ENCODE data around the gene MTA2.

Gene MTA2

GRCh38 chr11:62604460-62605120, 2.9 kb upstream of the MTA2 start:
- TF ChIP-seq CTCF (IDR thresholded peaks at IDR 0.05) = no peak
- no peak for TF ChIP-seq ZFX (IDR thresholded peaks at IDR 0.05; ENCODE audit: borderline replicate concordance)
- no peak overlapping the region for H3K27ac ChIP-seq

GRCh38 chr11:62603776-62604299, 2.2 kb upstream of the MTA2 start:
- H3K27ac ChIP-seq = no peak overlapping the region

GRCh38 chr11:62603072-62603408, 1.4 kb upstream of the MTA2 start:
- peak overlapping the region; percentile 96; the same call in 1 of the 2 replicates for H3K27ac ChIP-seq

More at GRCh38 chr11:62603776-62604299, 2.2 kb upstream of the MTA2 start:
- TF ChIP-seq ZFX (IDR thresholded peaks at IDR 0.05; ENCODE audit: borderline replicate concordance) (no peak), CTCF (IDR thresholded peaks at IDR 0.05) (no peak)

GRCh38 chr11:62602141-62603071, 741 bp upstream of the MTA2 start:
- no peak for TF ChIP-seq CTCF (IDR thresholded peaks at IDR 0.05)
- peak overlapping the region; percentile 96 for H3K27ac ChIP-seq

More at GRCh38 chr11:62603072-62603408, 1.4 kb upstream of the MTA2 start:
- no peak for TF ChIP-seq CTCF (IDR thresholded peaks at IDR 0.05)
- TF ChIP-seq ZFX (IDR thresholded peaks at IDR 0.05; ENCODE audit: borderline replicate concordance) = no peak

GRCh38 chr11:62601122-62601371, 618 bp downstream of the MTA2 start:
- TF ChIP-seq ZFX (IDR thresholded peaks at IDR 0.05; ENCODE audit: borderline replicate concordance) (no peak), CTCF (IDR thresholded peaks at IDR 0.05) (no peak)
- H3K27ac ChIP-seq = peak overlapping the region; percentile 96

GRCh38 chr11:62600367-62601121, 1.1 kb downstream of the MTA2 start:
- no peak for TF ChIP-seq ZFX (IDR thresholded peaks at IDR 0.05; ENCODE audit: borderline replicate concordance)
- no peak for TF ChIP-seq CTCF (IDR thresholded peaks at IDR 0.05)
- peak overlapping the region; percentile 96 for H3K27ac ChIP-seq

Data from 22Rv1 (cell line).